ENCODE measurements around the gene TAB2. TPM values are rescaled to one million over a fixed set of nuclear protein-coding genes. Genes with fewer than 3 reads are reported as not detected.

TAB2 gene
- 10 to 100 TPM; 80.2 to 98.8 (median 91.2) TPM for total RNA-seq

GRCh38 chr6:149317644-149318571 is at the start of gene TAB2:
Gene TAB2 (plus strand): TSS chr6:149317712. CDS start chr6:149369998, 52,286 bp downstream.
- Histone ChIP-seq H3K9me3 (no peaks in the 10 kb centered on the region), H3K4me1 (peaks cover 20 to 47% (median 38%) of the 10 kb centered on the region in 4 donors), H3K36me3 (no peaks in the 10 kb centered on the region), H3K27me3 (no peaks in the 10 kb centered on the region), H3K4me3 (peak within 1 kb of the TSS; percentile 94 to 96 (median 95)), H3K27ac (replicated peaks in 1 of 4) (peak within 1 kb of the TSS; percentile 97 to 99 (median 98))
- intact Hi-C loops (cut with DNase I): loop anchor here (10.0 kb wide), 1 partner anchor 233 kb away; no protein-coding TSS in a partner anchor
- under 1% methylated on average over 38 of the region's 92 CpGs for WGBS
- no peak for DNase-seq (ENCODE audit: extremely low spot score)
- no peak for TF ChIP-seq POLR2AphosphoS5 (IDR thresholded peaks at IDR 0.05)
- TF ChIP-seq POLR2A (IDR thresholded peaks at IDR 0.05; ENCODE audit: low read depth): no peak
- TF ChIP-seq CTCF (IDR thresholded peaks at IDR 0.05): no peak
- TF ChIP-seq EP300 (IDR thresholded peaks at IDR 0.05): no peak

GRCh38 chr6:149268146-149268545 is 49.4 kb upstream of the TAB2 start:
- intact Hi-C loops (cut with DNase I): no loop called here
- H3K27ac ChIP-seq (replicated peaks in 1 of 4): no peak overlapping the region
- no peak for DNase-seq (ENCODE audit: extremely low spot score)
- H3K36me3 ChIP-seq: no peaks in the 10 kb centered on the region
- no peaks in the 10 kb centered on the region for H3K9me3 ChIP-seq
- TF ChIP-seq POLR2AphosphoS5 (IDR thresholded peaks at IDR 0.05) (no peak), EP300 (IDR thresholded peaks at IDR 0.05) (no peak)
- H3K4me3 ChIP-seq: no peak overlapping the region
- no peaks in the 10 kb centered on the region for H3K27me3 ChIP-seq
- WGBS: 91% methylated on average over 5 of the region's 5 CpGs
- H3K4me1 ChIP-seq: no peaks in the 10 kb centered on the region

GRCh38 chr6:149268768-149269167 is 48.7 kb upstream of the TAB2 start:
- 42% methylated on average over 1 of the region's 1 CpG for WGBS

GRCh38 chr6:149270616-149271015 is 46.9 kb upstream of the TAB2 start:
- Histone ChIP-seq H3K36me3 (no peaks in the 10 kb centered on the region), H3K9me3 (no peaks in the 10 kb centered on the region), H3K27ac (replicated peaks in 1 of 4) (no peak overlapping the region), H3K27me3 (no peaks in the 10 kb centered on the region), H3K4me1 (no peaks in the 10 kb centered on the region), H3K4me3 (no peak overlapping the region)
- no peak for TF ChIP-seq CTCF (IDR thresholded peaks at IDR 0.05)
- TF ChIP-seq EP300 (IDR thresholded peaks at IDR 0.05): no peak
- TF ChIP-seq POLR2AphosphoS5 (IDR thresholded peaks at IDR 0.05): no peak
- no peak for TF ChIP-seq POLR2A (IDR thresholded peaks at IDR 0.05; ENCODE audit: low read depth)
- 86% methylated on average over 4 of the region's 4 CpGs for WGBS
- intact Hi-C loops (cut with DNase I): no loop called here
- no peak for DNase-seq (ENCODE audit: extremely low spot score)

More at GRCh38 chr6:149268768-149269167, 48.7 kb upstream of the TAB2 start:
- H3K36me3 ChIP-seq: no peaks in the 10 kb centered on the region
- H3K9me3 ChIP-seq: no peaks in the 10 kb centered on the region
- H3K4me3 ChIP-seq: no peak overlapping the region
- no peak for DNase-seq (ENCODE audit: extremely low spot score)
- intact Hi-C loops (cut with DNase I): no loop called here
- no peaks in the 10 kb centered on the region for H3K27me3 ChIP-seq
- H3K4me1 ChIP-seq: no peaks in the 10 kb centered on the region
- H3K27ac ChIP-seq (replicated peaks in 1 of 4): no peak overlapping the region
- no peak for TF ChIP-seq CTCF (IDR thresholded peaks at IDR 0.05)
- no peak for TF ChIP-seq POLR2A (IDR thresholded peaks at IDR 0.05; ENCODE audit: low read depth)
- TF ChIP-seq EP300 (IDR thresholded peaks at IDR 0.05): no peak
- TF ChIP-seq POLR2AphosphoS5 (IDR thresholded peaks at IDR 0.05): no peak

Data from esophagus muscularis mucosa (tissue), 4 donors.